Measurements from ENCODE around the gene BSCL2.

The BSCL2 gene

DNA sequence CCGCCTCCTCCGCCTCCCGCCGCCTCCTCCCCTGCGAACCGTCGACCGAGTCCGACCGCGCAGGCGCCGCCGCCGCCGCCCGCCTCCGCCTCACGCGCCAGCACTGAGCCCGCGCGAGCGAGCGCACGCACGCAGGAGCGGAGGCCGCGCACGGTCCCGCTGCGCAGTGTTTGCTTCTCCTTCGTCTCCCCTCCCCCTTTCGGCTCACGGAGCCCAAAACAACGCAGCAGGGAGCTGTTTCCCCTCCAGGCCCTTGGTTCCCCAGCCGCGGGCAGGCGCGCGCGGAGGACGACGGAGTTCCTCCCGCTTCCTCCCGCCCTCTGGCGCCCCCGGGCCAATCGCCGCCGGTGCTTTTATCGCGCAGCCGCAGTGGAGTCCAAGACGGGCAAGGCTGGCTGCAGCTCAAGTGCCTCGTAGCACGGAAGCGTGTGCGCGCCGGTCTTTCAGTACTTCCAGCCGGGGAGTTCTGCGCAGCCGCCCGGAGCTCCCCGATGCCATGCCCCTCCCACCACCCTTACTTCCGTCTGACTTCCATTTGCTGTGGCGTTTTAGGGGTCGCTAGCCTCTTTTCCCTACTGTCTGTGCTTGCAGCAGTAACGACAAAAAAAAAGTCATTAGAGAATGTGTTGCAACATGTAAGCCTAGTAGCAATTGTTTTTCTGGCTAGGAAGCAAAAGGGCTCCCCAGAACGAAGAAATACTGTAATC lies 20.1 kb upstream of the BSCL2 start, which contains the start of gene HNRNPUL2:
Gene HNRNPUL2 (minus strand): TSS at position 293 of the 707 bp plus-strand sequence. CDS start 301 bp downstream, outside the sequence.
- Mint-ChIP-seq H3K4me3 (peak within 1 kb of the TSS; percentile 95), H3K27ac (peak within 1 kb of the TSS; percentile 97), H3K4me1 (ENCODE audit: low read depth) (peaks cover 46% of the 10 kb centered on the region), H3K9me3 (no peaks in the 10 kb centered on the region), H3K36me3 (ENCODE audit: low read depth) (peaks cover 85% of the 10 kb centered on the region), H3K27me3 (no peaks in the 10 kb centered on the region)
- intact Hi-C loops (cut with micrococcal nuclease): loop anchor here (1.0 to 5.0 kb wide), 3 partner anchors 18 to 135 kb away; partner anchors contain the start of gene TAF6L

- H3K27me3 Mint-ChIP-seq: no peaks in the 10 kb centered on the region
- no peaks in the 10 kb centered on the region for H3K9me3 Mint-ChIP-seq
- peaks cover 46% of the 10 kb centered on the region for H3K4me1 Mint-ChIP-seq (ENCODE audit: low read depth)
- peaks cover 89% of the 10 kb centered on the region for H3K36me3 Mint-ChIP-seq (ENCODE audit: low read depth)
- peak overlapping the region; percentile 95 for H3K4me3 Mint-ChIP-seq
- intact Hi-C loops (cut with micrococcal nuclease): loop anchor here (1.0 to 5.0 kb wide), 3 partner anchors 18 to 135 kb away; partner anchors contain the start of gene TAF6L
- peak overlapping the region; percentile 97 for H3K27ac Mint-ChIP-seq
Observed at GRCh38 chr11:62726915-62727164, 19.6 kb upstream of the BSCL2 start.

DNA sequence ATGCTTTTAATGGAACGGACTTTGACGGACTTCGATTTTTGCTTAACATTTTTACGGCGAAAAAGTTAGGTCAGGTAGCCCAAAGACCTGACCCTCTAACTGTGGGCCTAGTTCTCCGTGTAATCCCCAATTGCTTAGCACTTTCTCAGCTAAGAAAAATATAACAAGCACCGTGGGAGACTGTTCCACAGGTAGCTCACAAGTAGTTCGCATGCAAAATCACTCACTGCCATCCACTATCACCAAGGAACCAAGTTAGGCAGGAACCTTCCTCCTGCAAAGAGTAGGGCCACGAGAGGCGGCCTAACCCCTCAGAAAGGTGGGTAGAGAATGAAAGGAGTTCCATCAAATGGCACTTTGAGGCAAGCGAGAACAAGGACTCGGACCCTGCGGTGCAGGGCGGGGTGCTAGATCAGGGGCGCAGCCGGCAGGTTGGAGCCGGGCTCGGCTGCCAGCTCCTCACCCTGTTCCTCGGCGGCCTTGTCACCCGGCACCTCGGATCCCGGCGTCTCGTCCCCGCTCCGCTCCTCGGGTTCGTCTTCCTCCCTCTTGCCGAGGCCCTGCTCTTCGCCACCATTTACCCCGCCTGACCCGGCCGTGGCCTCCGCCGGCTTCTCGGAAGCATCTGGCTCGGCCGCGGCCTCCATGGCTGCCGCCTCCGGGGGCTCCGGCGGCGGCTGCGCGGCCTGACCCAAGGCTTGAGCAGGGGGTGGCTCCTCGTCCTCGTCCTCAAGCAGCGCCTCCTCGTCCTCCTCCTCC lies 19.1 kb upstream of the BSCL2 start:
- Mint-ChIP-seq H3K27me3 (no peaks in the 10 kb centered on the region), H3K9me3 (no peaks in the 10 kb centered on the region), H3K4me1 (ENCODE audit: low read depth) (peaks cover 42% of the 10 kb centered on the region), H3K36me3 (ENCODE audit: low read depth) (peaks cover 89% of the 10 kb centered on the region), H3K27ac (peak overlapping the region; percentile 97), H3K4me3 (peak overlapping the region; percentile 95)
- intact Hi-C loops (cut with micrococcal nuclease): loop anchor here (5.0 kb wide), 2 partner anchors 46 to 136 kb away; partner anchors contain the start of gene TAF6L

- Mint-ChIP-seq H3K36me3 (ENCODE audit: low read depth) (peaks cover 89% of the 10 kb centered on the region), H3K27ac (peak overlapping the region; percentile 97), H3K27me3 (no peaks in the 10 kb centered on the region)
Observed at GRCh38 chr11:62725646-62726045, 18.4 kb upstream of the BSCL2 start.

GRCh38 chr11:62724171-62724570 lies 16.9 kb upstream of the BSCL2 start:
- Mint-ChIP-seq H3K9me3 (no peaks in the 10 kb centered on the region), H3K4me3 (peak overlapping the region; percentile 95), H3K4me1 (ENCODE audit: low read depth) (peaks cover 33% of the 10 kb centered on the region), H3K27me3 (no peaks in the 10 kb centered on the region), H3K27ac (peak overlapping the region; percentile 64), H3K36me3 (ENCODE audit: low read depth) (peaks cover 94% of the 10 kb centered on the region)
- intact Hi-C loops (cut with micrococcal nuclease): no loop called here

More at GRCh38 chr11:62725646-62726045, 18.4 kb upstream of the BSCL2 start:
- intact Hi-C loops (cut with micrococcal nuclease): loop anchor here (5.0 kb wide), 2 partner anchors 47 to 137 kb away; partner anchors contain the start of gene TAF6L
- H3K9me3 Mint-ChIP-seq: no peaks in the 10 kb centered on the region
- H3K4me1 Mint-ChIP-seq (ENCODE audit: low read depth): peaks cover 37% of the 10 kb centered on the region
- H3K4me3 Mint-ChIP-seq: peak overlapping the region; percentile 95

GRCh38 chr11:62721994-62722393 lies 14.8 kb upstream of the BSCL2 start:
- Mint-ChIP-seq H3K36me3 (ENCODE audit: low read depth) (peaks cover 96% of the 10 kb centered on the region), H3K9me3 (no peaks in the 10 kb centered on the region), H3K27ac (no peak overlapping the region), H3K4me3 (no peak overlapping the region), H3K27me3 (no peaks in the 10 kb centered on the region), H3K4me1 (ENCODE audit: low read depth) (peaks cover 39% of the 10 kb centered on the region)
- intact Hi-C loops (cut with micrococcal nuclease): no loop called here

DNA sequence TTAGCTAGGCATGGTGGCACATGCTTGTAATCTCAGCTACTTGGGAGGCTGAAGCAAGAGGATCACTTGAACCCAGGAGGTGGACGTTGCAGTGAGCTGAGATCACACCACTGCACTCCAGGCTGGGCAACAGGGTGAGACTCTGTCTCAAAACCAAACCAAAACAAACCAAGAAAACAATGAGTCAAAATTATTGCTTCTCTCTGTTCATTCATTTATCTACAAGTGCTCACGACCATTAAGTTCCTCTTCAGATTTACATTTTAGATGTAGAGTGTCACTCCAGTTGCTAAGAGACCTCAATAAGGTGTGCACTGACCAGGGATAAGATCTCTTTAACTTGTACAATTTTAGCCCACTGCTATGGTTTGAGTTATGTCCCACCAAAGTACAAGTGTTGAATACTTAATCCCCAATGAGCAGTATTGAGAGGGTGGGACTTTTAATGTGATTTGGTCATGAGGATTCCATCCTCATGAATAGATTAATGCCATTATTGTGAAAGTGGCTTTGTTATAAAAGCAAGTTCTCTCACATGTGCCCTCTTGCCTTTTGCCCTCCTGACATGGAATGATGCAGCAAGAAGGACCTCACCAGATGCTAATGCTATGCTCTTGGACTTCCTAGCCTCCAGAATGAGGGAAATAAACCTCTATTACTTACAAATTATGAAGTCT lies 12.2 kb upstream of the BSCL2 start:
- Mint-ChIP-seq H3K36me3 (ENCODE audit: low read depth) (peaks cover 100% of the 10 kb centered on the region), H3K27ac (no peak overlapping the region), H3K27me3 (no peaks in the 10 kb centered on the region), H3K9me3 (no peaks in the 10 kb centered on the region), H3K4me1 (ENCODE audit: low read depth) (peaks cover 44% of the 10 kb centered on the region), H3K4me3 (no peak overlapping the region)
- intact Hi-C loops (cut with micrococcal nuclease): no loop called here

DNA sequence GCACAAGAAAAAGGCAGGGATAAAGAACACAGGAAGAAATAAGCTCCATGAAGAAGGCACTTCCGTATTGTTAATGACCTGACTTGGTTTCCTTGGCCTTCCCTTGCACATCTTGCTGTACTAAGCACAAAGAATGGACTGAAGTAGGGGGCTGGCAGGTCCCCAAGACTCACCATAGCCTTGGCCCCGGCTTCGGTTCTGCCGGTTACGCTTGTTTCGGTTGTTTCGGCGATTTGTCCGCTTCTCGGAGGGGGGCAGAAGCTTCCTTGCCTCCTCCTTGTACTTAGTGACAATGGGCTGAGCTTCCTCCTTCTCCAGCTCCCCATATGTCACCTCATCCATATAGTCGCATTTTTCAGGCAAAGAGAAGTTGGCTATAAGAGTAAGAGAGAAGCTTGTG lies 9.6 kb upstream of the BSCL2 start:
- Mint-ChIP-seq H3K36me3 (ENCODE audit: low read depth) (peaks cover 100% of the 10 kb centered on the region), H3K27me3 (no peaks in the 10 kb centered on the region), H3K4me1 (ENCODE audit: low read depth) (peaks cover 37% of the 10 kb centered on the region), H3K27ac (no peak overlapping the region), H3K9me3 (no peaks in the 10 kb centered on the region), H3K4me3 (no peak overlapping the region)
- intact Hi-C loops (cut with micrococcal nuclease): no loop called here

- Mint-ChIP-seq H3K9me3 (no peaks in the 10 kb centered on the region), H3K4me3 (no peak overlapping the region), H3K27ac (no peak overlapping the region), H3K27me3 (no peaks in the 10 kb centered on the region), H3K36me3 (ENCODE audit: low read depth) (peaks cover 100% of the 10 kb centered on the region), H3K4me1 (ENCODE audit: low read depth) (peaks cover 37% of the 10 kb centered on the region)
- intact Hi-C loops (cut with micrococcal nuclease): no loop called here
Observed at GRCh38 chr11:62716206-62716605, 9.0 kb upstream of the BSCL2 start.

DNA sequence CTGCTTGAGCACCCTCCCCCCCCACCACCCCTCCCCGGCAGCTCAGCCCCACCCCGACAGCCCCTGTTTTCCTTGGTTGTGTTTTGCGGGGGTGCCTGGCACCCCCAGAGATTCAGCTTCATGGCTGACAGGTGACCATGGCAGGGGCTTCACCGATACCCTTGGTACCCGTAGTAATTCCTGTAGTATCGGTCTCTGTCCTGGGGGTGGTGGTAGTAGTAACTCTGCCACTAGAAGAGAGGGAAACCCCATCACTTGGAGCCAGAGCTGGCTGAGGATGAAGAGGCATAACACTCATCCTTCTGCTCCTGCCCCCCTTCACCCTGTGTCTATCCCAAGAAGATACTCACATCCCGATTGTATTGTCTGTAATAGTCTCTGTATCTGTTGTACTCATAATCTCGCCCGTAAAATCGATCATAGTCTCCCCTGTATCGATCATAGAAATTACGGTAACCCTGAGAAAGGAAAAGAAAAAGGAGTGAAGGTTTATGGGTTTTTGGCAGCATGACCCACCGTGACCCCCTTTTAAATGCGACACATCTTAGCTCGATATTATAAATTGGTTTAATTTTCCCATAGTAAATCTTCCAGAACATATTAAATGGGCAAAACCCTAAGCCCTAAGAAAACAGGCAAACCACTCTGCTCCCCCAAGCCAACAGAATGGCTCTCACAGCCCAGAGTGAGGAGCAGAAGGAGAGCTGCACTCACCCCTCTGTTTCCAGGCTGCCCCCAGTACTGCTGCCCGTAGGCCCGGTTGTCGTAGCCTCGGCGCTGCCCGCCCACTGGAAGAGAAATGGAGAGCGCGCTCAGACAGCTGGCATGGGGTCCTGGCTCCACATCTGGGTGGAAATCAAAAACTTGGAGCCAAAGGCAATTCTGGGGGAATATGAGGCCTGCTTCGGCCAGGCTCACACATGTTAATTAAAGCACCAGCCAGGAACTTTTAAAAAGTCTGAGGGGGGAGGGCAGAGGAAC lies 8.2 kb upstream of the BSCL2 start:
- Mint-ChIP-seq H3K4me1 (ENCODE audit: low read depth) (peaks cover 37% of the 10 kb centered on the region), H3K27me3 (no peaks in the 10 kb centered on the region), H3K9me3 (no peaks in the 10 kb centered on the region), H3K36me3 (ENCODE audit: low read depth) (peaks cover 100% of the 10 kb centered on the region), H3K27ac (peak overlapping the region; percentile 4), H3K4me3 (no peak overlapping the region)
- intact Hi-C loops (cut with micrococcal nuclease): no loop called here

- no peaks in the 10 kb centered on the region for H3K9me3 Mint-ChIP-seq
- no peak overlapping the region for H3K4me3 Mint-ChIP-seq
- H3K36me3 Mint-ChIP-seq (ENCODE audit: low read depth): peaks cover 97% of the 10 kb centered on the region
- no peaks in the 10 kb centered on the region for H3K27me3 Mint-ChIP-seq
- peaks cover 50% of the 10 kb centered on the region for H3K4me1 Mint-ChIP-seq (ENCODE audit: low read depth)
- intact Hi-C loops (cut with micrococcal nuclease): no loop called here
- no peak overlapping the region for H3K27ac Mint-ChIP-seq
Observed at GRCh38 chr11:62713343-62713742, 6.1 kb upstream of the BSCL2 start.

DNA sequence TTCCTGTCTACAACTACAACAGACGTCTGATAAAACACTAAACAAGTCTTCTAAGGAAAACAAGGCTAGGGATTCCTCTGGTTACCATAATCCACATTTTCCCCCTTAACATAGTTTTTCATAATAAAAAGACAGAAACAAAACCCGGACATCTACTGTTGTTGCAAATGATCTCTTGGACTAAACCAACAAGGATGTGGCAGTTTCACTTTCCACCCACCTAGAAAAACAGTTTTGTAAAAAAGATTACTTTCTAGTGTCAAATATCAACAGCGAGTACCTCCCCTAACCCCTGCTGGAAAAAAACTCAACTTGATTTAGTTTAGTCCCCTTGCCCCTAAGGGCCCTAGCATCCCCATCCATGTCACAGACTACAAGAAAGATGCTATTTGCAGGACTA lies 5.6 kb upstream of the BSCL2 start:
- H3K27ac Mint-ChIP-seq: no peak overlapping the region
- peaks cover 51% of the 10 kb centered on the region for H3K4me1 Mint-ChIP-seq (ENCODE audit: low read depth)
- no peaks in the 10 kb centered on the region for H3K27me3 Mint-ChIP-seq
- peaks cover 97% of the 10 kb centered on the region for H3K36me3 Mint-ChIP-seq (ENCODE audit: low read depth)
- H3K4me3 Mint-ChIP-seq: no peak overlapping the region
- intact Hi-C loops (cut with micrococcal nuclease): no loop called here
- H3K9me3 Mint-ChIP-seq: no peaks in the 10 kb centered on the region

GRCh38 chr11:62712276-62712812 lies 5.1 kb upstream of the BSCL2 start:
- peaks cover 97% of the 10 kb centered on the region for H3K36me3 Mint-ChIP-seq (ENCODE audit: low read depth)
- intact Hi-C loops (cut with micrococcal nuclease): no loop called here

More at GRCh38 chr11:62712276-62712812, 5.1 kb upstream of the BSCL2 start:
- Mint-ChIP-seq H3K9me3 (no peaks in the 10 kb centered on the region), H3K27ac (no peak overlapping the region), H3K27me3 (no peaks in the 10 kb centered on the region), H3K4me3 (no peak overlapping the region), H3K4me1 (ENCODE audit: low read depth) (peaks cover 54% of the 10 kb centered on the region)

Data from dendritic cell treated with granulocyte-macrophage colony-stimulating factor and Interleukin-4, amounts not matched to agents 40 ng/mL and 50 ng/mL, for 4 days (primary cell).